ENCODE results near the gene ATP8A1.
A peak's percentile ranks its signal among the peaks of the same experiment; 100 is the strongest.

The ATP8A1 gene

DNA sequence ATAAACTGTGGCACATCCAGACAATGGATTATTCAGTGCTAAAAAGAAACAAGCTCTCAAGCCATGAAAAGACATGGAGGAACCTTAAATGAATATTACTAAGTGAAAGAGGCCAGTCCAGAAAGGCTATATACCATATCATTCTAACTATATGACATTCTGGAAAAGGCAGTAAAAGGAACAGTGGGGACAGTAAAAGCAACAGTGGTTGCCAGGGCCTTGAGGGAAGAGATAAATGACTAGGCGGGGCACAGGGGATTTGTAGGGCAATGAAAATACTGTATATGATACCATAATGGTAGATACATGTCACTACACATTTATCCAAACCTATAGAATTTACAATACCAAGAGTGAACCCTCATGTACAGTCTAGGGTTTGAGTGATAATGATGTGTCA, 115.3 kb downstream of the ATP8A1 start:
- Histone ChIP-seq H3K27me3 (ENCODE audit: control insufficient read depth, insufficient read depth, low read length) (no peaks in the 10 kb centered on the region), H3K4me3 (ENCODE audit: low read depth, low read length) (no peak overlapping the region), H3K4me1 (ENCODE audit: control insufficient read depth, insufficient read depth, low read length) (no peaks in the 10 kb centered on the region), H3K27ac (ENCODE audit: low read depth, low read length) (no peak overlapping the region), H3K9me3 (ENCODE audit: control insufficient read depth, insufficient read depth, low read length) (no peaks in the 10 kb centered on the region; the same call in 1 of the 2 replicates), H3K36me3 (ENCODE audit: control insufficient read depth, insufficient read depth, low read length) (no peaks in the 10 kb centered on the region), H3K9ac (ENCODE audit: low read depth, low read length) (no peak overlapping the region)

DNA sequence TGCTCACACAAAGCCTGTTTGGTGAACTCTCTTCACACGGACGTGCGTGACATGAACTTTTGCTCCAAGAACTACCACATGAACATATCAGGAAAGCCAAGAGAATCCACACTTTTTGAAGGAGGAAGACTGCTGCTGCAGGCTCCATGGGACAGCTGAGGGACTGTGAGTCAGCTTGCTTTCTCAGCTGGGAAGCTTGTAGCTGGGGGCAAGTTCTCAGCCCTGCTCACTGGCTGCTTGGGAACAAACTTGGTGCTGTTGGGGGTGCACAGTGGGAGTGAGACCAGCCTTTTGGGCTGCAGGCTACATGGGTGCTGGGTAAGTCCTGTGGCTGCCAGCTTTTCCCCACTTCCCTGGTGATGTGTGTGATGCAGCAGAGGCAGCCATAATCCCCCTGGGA, 123.9 kb downstream of the ATP8A1 start:
- no peaks in the 10 kb centered on the region for H3K27me3 ChIP-seq (ENCODE audit: control insufficient read depth, insufficient read depth, low read length)
- H3K4me1 ChIP-seq (ENCODE audit: control insufficient read depth, insufficient read depth, low read length), result no peaks in the 10 kb centered on the region
- H3K36me3 ChIP-seq (ENCODE audit: control insufficient read depth, insufficient read depth, low read length), result no peaks in the 10 kb centered on the region
- H3K27ac ChIP-seq (ENCODE audit: low read depth, low read length), result no peak overlapping the region
- H3K9ac ChIP-seq (ENCODE audit: low read depth, low read length), result no peak overlapping the region
- H3K4me3 ChIP-seq (ENCODE audit: low read depth, low read length), result no peak overlapping the region
- H3K9me3 ChIP-seq (ENCODE audit: control insufficient read depth, insufficient read depth, low read length), result no peaks in the 10 kb centered on the region

DNA sequence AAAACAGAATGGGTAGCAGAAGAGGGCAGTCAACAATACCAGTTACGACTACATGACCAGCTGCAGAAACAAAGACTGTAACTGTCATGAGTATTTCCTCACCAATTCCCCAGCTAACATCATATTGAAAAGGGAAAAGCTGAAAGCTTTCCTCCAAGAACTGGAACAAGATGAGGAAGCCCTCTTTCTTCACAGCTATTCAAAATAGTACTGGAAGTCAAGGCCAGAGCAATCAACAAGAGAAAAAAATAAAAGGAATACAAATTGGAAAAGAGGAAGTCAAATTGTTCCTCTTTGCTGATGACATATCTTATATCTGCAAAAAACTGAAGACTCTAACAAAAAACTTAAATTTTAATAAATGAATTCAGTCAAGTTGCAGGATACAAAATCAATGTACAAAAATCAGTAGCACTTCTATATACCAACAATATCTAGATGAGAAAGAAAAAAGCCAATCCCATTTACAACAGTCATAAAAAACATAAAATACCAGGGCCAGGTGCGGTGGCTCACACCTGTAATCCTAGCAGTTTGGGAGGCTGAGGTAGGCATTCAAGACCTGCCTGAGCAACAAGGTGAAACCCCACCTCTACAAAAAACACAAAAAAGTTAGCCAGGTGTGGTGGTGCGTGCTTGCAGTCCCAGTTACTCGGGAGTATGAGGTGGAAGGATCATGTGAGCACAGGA, 125.4 kb downstream of the ATP8A1 start:
- no peaks in the 10 kb centered on the region for H3K27me3 ChIP-seq (ENCODE audit: control insufficient read depth, insufficient read depth, low read length)
- H3K4me1 ChIP-seq (ENCODE audit: control insufficient read depth, insufficient read depth, low read length), result no peaks in the 10 kb centered on the region
- H3K9ac ChIP-seq (ENCODE audit: low read depth, low read length), result no peak overlapping the region
- H3K9me3 ChIP-seq (ENCODE audit: control insufficient read depth, insufficient read depth, low read length), result no peaks in the 10 kb centered on the region
- H3K27ac ChIP-seq (ENCODE audit: low read depth, low read length), result no peak overlapping the region
- H3K4me3 ChIP-seq (ENCODE audit: low read depth, low read length), result no peak overlapping the region
- H3K36me3 ChIP-seq (ENCODE audit: control insufficient read depth, insufficient read depth, low read length), result no peaks in the 10 kb centered on the region

DNA sequence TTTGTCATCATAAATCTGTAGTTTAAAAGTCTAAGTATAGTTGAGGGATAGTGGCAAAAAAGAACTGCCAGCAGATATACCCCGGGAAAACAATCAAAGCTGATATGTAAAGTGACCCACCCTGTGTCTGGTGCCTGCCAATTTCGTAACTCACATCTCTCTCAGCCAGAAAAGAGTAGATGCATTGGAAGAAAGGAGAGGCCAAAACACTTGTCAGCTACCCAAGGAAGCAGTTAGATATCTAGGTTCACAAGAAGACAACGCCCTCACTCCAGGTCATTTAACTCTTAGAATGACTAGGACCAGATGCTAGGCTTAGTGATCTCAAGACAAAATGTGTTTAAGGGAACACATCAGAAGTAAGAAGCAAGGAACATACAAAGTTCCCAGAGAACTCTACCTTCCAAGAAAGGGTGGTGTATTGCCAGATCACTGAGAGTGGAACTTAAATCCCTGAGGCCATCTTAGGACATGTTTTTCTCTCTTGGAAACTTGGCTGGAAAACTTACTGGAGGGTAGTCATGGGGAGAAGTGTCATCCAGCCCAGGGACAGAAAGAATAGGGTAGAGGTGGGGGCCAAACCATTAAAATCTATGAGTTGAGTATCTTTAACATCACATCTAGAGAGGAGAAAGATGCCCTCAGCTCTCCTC, 133.7 kb downstream of the ATP8A1 start:
- H3K27me3 ChIP-seq (ENCODE audit: control insufficient read depth, insufficient read depth, low read length), result no peaks in the 10 kb centered on the region
- H3K4me1 ChIP-seq (ENCODE audit: control insufficient read depth, insufficient read depth, low read length), result no peaks in the 10 kb centered on the region
- H3K27ac ChIP-seq (ENCODE audit: low read depth, low read length), result no peak overlapping the region
- H3K9ac ChIP-seq (ENCODE audit: low read depth, low read length), result no peak overlapping the region
- H3K4me3 ChIP-seq (ENCODE audit: low read depth, low read length), result no peak overlapping the region
- no peaks in the 10 kb centered on the region for H3K9me3 ChIP-seq (ENCODE audit: control insufficient read depth, insufficient read depth, low read length)
- 0 out of 2 replicates have a peak, but pooled peaks cover 3% of the 10 kb centered on the region for H3K36me3 ChIP-seq (ENCODE audit: control insufficient read depth, insufficient read depth, low read length)

DNA sequence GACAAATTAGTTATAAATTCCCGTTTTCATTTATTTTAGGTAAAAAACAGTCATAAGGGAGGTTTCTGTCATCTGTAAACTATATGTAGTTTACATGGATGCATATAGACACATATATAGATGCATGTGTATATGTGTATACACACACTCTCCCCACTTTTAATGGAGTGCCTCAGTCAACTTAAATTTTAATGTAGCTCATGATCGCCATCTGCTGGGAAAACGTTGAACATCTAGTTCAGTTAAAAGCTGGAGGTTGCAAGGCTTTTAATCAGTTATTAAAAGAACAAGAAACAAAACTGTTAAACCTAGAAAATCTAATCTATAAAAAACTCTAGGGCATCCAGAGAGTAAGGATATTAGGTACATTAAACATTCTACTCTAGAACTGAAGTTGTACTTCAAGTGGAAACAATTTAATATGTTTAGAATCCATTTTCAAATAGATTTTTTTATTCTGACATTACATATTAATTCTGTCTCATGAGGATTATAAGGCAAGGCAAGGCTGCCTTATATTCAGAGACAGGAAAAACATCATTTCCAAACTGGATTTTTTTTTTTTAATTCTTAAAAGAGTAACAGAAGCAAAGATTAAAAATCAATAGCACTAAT, 137.0 kb downstream of the ATP8A1 start:
- H3K9ac ChIP-seq (ENCODE audit: low read depth, low read length), result no peak overlapping the region
- H3K9me3 ChIP-seq (ENCODE audit: control insufficient read depth, insufficient read depth, low read length), result no peaks in the 10 kb centered on the region
- no peak overlapping the region for H3K27ac ChIP-seq (ENCODE audit: low read depth, low read length)
- H3K4me1 ChIP-seq (ENCODE audit: control insufficient read depth, insufficient read depth, low read length), result peaks cover 12% of the 10 kb centered on the region; the same call in 1 of the 2 replicates
- H3K27me3 ChIP-seq (ENCODE audit: control insufficient read depth, insufficient read depth, low read length), result peaks cover 19% of the 10 kb centered on the region
- H3K36me3 ChIP-seq (ENCODE audit: control insufficient read depth, insufficient read depth, low read length), result 0 out of 2 replicates have a peak, but pooled peaks cover 3% of the 10 kb centered on the region
- no peak overlapping the region for H3K4me3 ChIP-seq (ENCODE audit: low read depth, low read length)

GRCh38 chr4:42515156-42515884, 141.6 kb downstream of the ATP8A1 start:
- Histone ChIP-seq H3K27me3 (ENCODE audit: control insufficient read depth, insufficient read depth, low read length) (peaks cover 35% of the 10 kb centered on the region), H3K9ac (ENCODE audit: low read depth, low read length) (no peak overlapping the region), H3K9me3 (ENCODE audit: control insufficient read depth, insufficient read depth, low read length) (no peaks in the 10 kb centered on the region), H3K4me3 (ENCODE audit: low read depth, low read length) (no peak overlapping the region), H3K4me1 (ENCODE audit: control insufficient read depth, insufficient read depth, low read length) (peaks cover 49% of the 10 kb centered on the region), H3K36me3 (ENCODE audit: control insufficient read depth, insufficient read depth, low read length) (no peaks in the 10 kb centered on the region), H3K27ac (ENCODE audit: low read depth, low read length) (no peak overlapping the region)

GRCh38 chr4:42513748-42514492, 143.0 kb downstream of the ATP8A1 start:
- H3K27me3 ChIP-seq (ENCODE audit: control insufficient read depth, insufficient read depth, low read length), result peaks cover 35% of the 10 kb centered on the region
- H3K27ac ChIP-seq (ENCODE audit: low read depth, low read length), result no peak overlapping the region
- H3K9me3 ChIP-seq (ENCODE audit: control insufficient read depth, insufficient read depth, low read length), result no peaks in the 10 kb centered on the region
- H3K4me1 ChIP-seq (ENCODE audit: control insufficient read depth, insufficient read depth, low read length), result peaks cover 49% of the 10 kb centered on the region
- H3K9ac ChIP-seq (ENCODE audit: low read depth, low read length), result no peak overlapping the region
- no peak overlapping the region for H3K4me3 ChIP-seq (ENCODE audit: low read depth, low read length)
- H3K36me3 ChIP-seq (ENCODE audit: control insufficient read depth, insufficient read depth, low read length), result no peaks in the 10 kb centered on the region

- H3K4me3 ChIP-seq (ENCODE audit: low read depth, low read length), result no peak overlapping the region
- peaks cover 49% of the 10 kb centered on the region for H3K4me1 ChIP-seq (ENCODE audit: control insufficient read depth, insufficient read depth, low read length)
- H3K27ac ChIP-seq (ENCODE audit: low read depth, low read length), result no peak overlapping the region
- H3K27me3 ChIP-seq (ENCODE audit: control insufficient read depth, insufficient read depth, low read length), result peaks cover 35% of the 10 kb centered on the region
- no peaks in the 10 kb centered on the region for H3K36me3 ChIP-seq (ENCODE audit: control insufficient read depth, insufficient read depth, low read length)
- H3K9me3 ChIP-seq (ENCODE audit: control insufficient read depth, insufficient read depth, low read length), result no peaks in the 10 kb centered on the region
- no peak overlapping the region for H3K9ac ChIP-seq (ENCODE audit: low read depth, low read length)
Measured at GRCh38 chr4:42512226-42512625, 144.7 kb downstream of the ATP8A1 start.

DNA sequence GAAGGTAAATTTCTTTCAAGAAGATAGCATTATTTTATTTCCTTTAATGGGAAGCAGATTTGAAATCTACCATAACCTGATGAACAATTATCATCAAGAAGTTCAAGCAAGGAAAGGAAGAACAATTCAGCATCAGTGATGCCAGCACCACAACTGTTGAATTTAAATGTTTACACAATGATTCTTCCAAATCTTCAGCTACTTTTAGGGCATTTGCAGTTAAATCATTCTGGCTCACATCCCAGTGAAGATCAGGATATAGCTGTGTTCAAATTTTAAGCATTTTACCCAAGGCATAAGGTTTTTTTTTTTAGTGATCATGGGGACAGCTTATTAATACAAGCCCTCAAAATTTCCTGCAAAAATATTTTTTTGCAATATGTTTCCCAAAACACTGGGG, 146.7 kb downstream of the ATP8A1 start:
- peaks cover 4% of the 10 kb centered on the region; the same call in 1 of the 2 replicates for H3K36me3 ChIP-seq (ENCODE audit: control insufficient read depth, insufficient read depth, low read length)
- H3K9ac ChIP-seq (ENCODE audit: low read depth, low read length), result no peak overlapping the region
- peaks cover 39% of the 10 kb centered on the region for H3K4me1 ChIP-seq (ENCODE audit: control insufficient read depth, insufficient read depth, low read length)
- H3K4me3 ChIP-seq (ENCODE audit: low read depth, low read length), result no peak overlapping the region
- peaks cover 19% of the 10 kb centered on the region for H3K27me3 ChIP-seq (ENCODE audit: control insufficient read depth, insufficient read depth, low read length)
- H3K9me3 ChIP-seq (ENCODE audit: control insufficient read depth, insufficient read depth, low read length), result no peaks in the 10 kb centered on the region
- H3K27ac ChIP-seq (ENCODE audit: low read depth, low read length), result no peak overlapping the region

GRCh38 chr4:42501624-42502401, 155.1 kb downstream of the ATP8A1 start:
- peaks cover 7% of the 10 kb centered on the region; the same call in 1 of the 2 replicates for H3K36me3 ChIP-seq (ENCODE audit: control insufficient read depth, insufficient read depth, low read length)
- no peaks in the 10 kb centered on the region for H3K9me3 ChIP-seq (ENCODE audit: control insufficient read depth, insufficient read depth, low read length)
- no peak overlapping the region for H3K9ac ChIP-seq (ENCODE audit: low read depth, low read length)
- H3K4me1 ChIP-seq (ENCODE audit: control insufficient read depth, insufficient read depth, low read length), result peaks cover 21% of the 10 kb centered on the region
- H3K4me3 ChIP-seq (ENCODE audit: low read depth, low read length), result peak overlapping the region; percentile 2; the same call in 1 of the 2 replicates
- H3K27me3 ChIP-seq (ENCODE audit: control insufficient read depth, insufficient read depth, low read length), result no peaks in the 10 kb centered on the region
- H3K27ac ChIP-seq (ENCODE audit: low read depth, low read length), result peak overlapping the region; percentile 36

All from HUES48 (cell line).